ENCODE data around the gene TTC32.
"Not testable (repeated sequence)": the region's sequence is repeated elsewhere in the genome, so short reads cannot be mapped to it uniquely, and the experiment has no call there.

Gene TTC32

DNA sequence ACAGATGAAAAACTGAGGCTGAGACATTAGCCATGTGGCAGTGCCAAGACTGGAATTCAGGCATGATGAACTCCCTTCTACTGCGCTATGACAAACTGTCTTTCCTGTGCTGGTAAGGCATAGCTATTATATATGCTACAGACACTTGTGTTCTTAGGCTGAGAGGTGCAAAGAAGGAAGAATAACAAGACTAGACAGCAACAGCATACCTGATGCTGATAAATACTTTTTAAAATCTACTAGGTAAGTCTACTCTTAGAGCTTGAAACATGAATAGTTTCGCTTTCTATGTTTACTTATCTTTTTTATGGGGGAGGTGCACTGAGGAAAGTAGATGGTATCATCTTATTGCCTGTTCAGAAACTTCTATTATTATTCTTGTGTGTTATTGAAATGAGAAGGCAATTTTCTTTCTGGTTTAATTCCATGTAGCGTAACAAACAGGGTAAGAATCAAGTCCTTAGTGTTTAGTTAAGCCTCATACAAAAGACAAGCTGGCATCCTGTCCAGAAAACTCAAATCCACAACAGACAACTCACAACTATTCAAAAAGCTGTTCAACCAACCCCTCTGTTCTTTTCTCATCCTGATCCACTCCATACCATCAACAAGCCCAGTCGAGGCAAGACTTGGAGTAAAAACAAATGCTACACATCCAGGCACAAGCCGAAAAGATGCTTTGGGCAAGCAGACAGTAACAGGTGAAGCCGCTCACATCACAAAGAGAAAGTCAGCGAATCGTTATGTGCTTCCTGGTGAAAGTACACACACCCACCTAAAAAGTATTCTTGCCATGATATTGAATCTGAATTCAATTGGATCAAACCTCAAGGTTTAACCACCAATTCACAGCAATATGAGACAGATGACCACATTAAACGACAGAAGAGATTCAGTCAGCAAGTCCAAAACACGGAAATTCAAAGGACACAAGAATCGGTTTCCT lies 1.5 kb downstream of the TTC32 start:
- no peak for DNase-seq (ENCODE audit: low read depth in 2 of 2)

DNA sequence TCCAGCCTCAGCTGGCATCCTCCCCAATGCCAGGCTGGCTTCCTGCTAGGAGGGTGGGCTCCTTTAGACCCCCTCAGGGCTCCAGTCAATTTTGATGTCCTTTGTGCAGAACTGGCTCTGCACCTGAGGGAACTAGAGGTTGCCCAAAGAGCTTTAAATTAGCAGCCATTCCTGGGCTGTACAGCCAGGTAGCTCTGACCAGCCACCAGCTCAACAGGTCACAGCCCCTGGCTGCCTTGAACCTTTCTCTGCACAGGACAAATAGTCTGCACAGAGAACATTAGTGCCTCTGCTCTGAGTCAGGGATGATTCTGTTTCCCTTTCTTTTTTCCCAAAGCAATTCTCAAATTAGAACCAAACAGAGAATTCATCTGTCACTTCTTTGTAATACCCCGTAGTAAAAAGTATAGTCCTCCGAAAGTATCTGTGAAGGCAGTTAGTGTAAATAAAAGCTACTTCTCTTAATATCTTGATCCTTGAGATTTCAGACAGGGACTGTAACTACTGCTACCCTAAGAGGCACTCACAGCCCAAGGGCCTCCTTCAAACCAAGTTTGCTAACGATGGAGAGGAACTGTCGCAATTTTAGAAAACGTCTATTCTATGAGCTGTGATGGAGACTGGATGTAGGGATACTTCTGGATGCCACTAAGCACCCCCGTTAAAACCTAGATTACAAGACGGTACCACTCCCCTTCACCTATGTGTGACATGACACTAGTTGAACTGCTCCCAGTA lies 3.0 kb downstream of the TTC32 start:
- DNase-seq (ENCODE audit: low read depth in 2 of 2) = no peak

DNA sequence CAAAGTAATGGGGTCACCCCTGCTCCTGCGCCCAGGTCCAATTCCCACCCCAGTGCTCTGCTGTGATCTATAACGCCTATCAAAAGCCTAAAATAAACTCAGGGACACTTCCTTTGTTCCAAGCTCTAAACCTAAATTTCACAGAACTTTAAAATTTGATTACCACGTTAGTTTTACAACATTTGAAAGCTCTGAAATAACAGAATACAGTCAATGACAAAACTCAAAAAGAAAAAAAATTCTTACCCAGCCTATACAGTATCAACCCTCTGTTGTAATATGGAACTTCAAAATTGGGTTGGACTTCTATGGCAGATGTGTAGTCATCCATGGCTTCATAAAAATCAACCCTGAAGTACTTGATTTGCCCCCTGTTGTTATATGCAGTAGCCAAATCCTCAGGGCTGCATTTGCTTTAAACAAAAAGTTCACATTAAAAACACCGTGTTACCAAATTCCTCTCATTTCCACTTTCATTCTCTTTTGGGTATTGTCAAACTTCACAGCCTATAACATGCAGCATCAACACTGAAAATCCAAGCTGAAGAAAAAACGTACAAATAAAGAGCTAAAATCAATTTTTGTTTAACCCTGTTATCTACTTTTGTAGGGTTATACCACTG lies 4.0 kb downstream of the TTC32 start:
- DNase-seq (ENCODE audit: low read depth in 2 of 2) = no peak

DNA sequence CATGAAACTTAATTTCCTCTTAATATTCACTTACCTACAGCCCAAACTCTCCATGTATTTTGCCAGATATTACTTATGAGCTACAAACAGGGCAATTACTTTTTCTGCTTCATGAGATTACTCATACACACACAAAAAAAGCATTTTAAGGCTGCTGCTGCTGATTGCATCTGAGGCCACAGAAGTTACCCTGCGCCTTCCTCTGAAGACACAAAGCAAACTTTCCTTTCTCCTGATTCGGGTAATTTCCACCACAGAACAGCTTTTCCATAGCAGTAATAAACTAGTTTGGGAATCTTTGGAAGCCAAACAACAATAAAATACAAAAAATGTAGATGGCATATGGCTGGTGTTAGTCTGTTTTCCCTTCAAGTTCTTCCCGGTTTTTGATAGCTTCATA lies 6.2 kb downstream of the TTC32 start:
- DNase-seq (ENCODE audit: low read depth in 2 of 2) = no peak

DNA sequence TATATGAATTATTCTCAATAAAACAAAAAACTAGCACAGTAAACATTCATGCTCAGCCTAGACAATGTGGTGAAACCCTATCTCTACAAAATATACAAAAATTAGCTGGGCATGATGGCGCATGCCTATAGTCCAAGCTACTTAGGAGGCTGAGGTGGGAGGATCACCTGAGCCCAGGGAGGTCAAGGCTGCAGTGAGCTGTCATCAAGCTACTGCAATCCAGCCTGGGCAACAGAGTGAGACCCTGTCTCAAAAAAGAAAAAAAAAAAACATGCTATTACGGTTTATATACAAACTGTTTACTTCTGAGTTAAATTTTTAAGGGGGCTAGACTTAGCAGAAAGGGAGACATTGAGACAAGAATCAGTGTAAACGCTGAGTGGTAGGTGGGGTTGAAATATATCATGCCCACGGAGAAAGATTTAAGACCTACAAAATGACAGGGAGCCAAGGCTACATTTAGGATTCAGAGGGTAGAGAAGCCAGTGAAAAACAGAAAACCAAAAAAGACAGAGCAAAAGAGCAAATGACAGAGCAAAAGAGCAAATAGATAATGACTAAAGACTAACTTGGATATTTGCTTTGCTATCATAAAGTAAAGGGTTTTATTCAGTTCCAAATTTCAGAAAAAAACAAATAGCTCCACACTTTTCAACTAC lies 7.5 kb downstream of the TTC32 start:
- DNase-seq (ENCODE audit: low read depth in 2 of 2) = no peak

DNA sequence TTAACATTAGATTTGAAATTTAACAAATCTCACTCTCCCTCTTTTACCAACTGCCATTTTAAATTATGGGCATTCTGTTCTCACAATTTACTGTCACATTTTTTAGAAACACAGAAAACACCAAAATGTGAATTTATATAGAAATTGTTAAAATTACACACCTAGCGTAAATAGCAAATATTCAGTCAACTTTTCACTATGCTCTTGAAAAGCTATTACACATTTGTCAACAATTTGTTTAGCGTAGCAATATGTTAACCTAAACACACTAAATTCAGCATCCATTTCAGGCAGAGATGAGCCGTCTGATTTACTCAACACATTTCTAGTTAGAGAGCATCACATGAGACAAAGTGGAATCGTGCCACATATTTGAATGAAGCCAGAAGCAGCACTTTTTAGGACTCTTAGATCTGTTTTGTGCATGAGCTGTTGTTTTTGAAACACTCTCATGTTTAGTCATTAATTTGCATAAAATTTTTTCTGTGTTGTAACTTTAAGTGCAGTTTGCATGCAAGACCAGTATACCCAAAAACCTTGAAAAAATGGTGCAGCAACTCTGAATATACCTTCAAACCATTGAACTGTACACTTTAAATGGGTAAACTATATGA lies 8.2 kb downstream of the TTC32 start:
- DNase-seq (ENCODE audit: low read depth in 2 of 2) = no peak

DNA sequence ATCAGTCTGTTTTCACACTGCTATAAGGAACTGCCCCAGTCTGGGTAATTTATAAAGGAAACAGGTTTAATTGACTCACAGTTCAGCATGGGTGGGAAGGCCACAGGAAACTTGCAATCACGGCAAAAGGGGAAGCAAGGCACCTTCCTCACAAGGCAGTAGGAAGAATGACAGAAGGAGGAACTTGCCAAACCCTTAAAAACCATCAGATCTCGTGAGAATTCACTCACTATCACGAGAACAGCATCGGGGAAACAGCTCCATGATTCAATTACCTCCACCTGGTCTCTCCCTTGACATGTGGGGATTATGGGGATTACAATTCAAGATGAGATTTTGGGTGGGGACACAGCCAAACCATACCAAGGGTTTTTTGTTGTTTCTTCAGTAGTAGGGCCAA lies 9.8 kb downstream of the TTC32 start:
- DNase-seq (ENCODE audit: low read depth in 2 of 2) = not testable (repeated sequence)

DNA sequence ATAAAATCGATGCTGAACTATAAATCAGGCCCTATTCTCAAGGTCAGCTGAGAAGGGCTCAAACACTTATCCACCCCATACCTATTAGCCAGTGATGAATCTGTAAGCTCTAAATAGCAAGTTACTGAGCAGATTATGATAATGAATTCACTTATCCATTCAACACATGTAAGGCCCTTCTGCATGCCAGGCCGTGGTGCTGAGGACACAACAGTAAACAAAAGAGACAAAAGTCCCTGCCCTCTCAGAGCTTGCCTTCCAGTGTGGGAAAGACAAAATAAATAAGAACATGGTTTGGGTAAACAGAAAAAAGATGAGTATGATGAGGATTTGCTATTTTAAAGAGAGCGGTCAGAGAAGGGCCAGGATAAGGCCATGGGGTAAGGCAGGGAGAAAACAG lies 11.7 kb downstream of the TTC32 start:
- DNase-seq (ENCODE audit: low read depth in 2 of 2) = no peak

DNA sequence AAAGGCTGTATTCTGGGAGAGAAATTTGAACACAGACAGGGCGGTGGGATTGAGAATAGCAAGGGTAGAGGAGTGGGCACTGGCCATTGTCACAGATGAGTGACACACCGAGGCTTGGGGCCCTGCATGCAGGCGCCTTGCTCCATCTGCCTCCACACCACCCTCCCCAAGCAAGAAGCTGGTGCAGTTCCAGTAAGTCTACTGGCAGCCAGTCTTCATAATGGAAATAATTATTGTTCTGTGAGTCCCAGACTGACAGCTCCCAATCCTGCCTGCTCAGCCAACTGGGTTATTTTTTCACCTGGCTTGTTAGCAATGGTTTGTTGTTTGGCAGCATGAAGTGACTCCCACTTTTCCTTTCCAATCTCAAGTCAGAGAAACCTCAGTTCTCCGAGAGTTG lies 13.0 kb downstream of the TTC32 start:
- DNase-seq (ENCODE audit: low read depth in 2 of 2) = no peak

DNA sequence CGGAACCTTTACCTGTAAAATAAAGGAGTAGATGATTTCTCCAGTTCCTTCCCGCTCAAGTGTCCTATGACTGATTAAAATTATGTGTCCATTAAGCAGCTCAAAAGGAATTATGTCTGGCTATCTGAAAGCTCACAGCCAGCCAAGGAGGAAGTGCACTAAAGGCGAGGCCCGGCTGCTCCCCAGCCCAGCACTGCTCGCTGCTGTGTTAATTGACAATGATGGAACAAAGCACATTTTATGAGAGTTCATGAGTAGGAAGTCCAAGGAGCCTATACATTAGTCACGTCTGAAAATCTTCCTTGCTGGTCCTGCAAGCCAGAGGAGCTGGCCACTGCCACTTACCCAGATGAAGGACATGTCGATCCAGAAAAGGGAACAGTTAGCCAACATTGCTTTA lies 14.3 kb downstream of the TTC32 start:
- no peak for DNase-seq (ENCODE audit: low read depth in 2 of 2)

DNA sequence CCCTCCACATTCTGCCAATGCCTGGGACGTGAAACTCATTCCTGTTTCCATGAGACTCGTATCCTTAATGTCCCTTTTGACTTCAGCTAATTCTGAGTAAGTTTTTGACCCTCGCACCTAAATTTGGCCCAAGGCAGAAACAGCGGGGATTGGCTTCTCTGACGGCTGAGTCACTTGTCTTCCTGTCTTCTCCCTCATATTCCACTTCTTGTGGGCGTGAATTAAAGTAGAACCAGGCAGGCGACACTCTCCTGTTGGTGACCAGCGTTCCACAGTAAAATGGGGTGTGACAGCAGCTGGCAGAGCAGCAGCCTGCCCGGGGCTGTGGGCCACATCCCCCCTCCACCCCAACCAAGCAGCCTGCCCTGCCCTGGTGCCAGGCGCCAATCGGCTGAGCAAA lies 15.5 kb downstream of the TTC32 start:
- no peak for DNase-seq (ENCODE audit: low read depth in 2 of 2)

DNA sequence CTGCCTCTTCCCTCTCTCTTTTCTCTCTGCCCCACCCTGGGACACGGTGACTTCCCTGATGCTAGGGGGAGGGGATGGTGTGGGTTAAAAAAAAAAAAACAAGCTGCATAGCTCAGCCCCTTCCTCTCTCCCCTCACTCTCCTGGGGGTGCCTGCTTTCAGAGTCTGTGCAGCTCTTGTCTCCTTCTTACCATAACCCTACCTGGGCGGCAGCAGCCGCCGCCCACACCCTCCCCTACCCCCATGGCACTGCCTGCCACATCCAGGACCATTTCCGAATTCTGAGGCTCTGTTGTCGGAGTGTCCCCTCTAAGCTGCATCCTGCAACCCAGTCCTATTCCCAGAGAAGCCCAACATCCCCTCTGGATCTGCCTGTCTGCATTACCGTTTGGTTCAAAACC lies 16.0 kb downstream of the TTC32 start:
- DNase-seq (ENCODE audit: low read depth in 2 of 2) = no peak

DNA sequence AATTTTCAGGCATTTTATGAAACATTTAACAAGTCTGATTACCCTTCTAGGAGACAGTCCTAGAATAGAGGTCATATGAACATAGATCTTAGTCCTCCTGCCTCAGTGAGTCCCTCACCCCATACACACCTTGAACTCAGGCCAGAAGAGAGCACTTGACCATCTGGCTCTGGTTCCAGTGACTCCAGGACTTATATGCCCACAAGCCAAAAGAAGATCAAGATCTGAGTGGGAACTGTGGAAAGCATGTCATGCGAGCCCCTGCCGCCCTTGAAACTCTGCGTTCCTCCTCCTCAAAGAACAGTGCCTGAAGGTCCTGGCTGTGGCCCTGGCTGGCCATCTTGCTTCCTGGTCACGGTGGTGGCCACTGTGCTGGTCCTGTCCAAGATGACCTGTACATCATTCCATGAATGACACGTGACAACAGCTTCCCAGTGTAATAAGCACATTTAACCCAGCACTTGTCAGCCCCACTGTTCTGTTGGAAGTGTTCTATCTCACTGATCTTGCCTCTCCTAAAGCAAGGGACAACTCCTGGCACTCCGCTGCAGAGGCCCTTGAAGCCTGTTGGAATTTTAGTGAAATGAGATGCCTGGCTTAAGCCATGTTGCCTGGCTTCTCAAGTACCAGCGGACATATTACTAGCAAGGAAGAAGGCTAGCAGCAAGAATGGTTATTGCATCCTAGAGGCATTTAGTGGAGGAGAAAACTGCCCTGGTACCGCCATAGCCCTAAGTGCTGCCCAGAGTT lies 17.6 kb downstream of the TTC32 start:
- DNase-seq (ENCODE audit: low read depth in 2 of 2) = no peak

DNA sequence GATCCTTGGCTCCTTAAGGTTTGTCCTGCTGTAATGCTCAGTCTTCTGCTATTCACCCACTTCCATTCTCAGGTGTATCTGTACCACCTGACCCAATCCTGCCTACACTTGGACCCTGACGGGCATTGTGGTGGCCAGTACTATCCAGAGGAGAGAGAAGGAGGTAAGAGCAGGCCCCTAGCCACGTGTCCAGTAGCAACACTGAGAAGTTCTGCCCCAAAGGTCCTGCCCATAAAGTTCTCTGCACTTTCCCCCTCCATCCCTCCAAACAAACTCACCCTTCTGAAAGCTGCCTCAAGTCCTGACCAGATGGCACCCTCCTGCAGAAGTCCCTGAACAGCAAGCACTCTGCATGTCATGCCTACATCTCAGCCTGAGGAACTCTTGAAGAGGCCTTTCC lies 18.3 kb downstream of the TTC32 start:
- DNase-seq (ENCODE audit: low read depth in 2 of 2) = no peak

DNA sequence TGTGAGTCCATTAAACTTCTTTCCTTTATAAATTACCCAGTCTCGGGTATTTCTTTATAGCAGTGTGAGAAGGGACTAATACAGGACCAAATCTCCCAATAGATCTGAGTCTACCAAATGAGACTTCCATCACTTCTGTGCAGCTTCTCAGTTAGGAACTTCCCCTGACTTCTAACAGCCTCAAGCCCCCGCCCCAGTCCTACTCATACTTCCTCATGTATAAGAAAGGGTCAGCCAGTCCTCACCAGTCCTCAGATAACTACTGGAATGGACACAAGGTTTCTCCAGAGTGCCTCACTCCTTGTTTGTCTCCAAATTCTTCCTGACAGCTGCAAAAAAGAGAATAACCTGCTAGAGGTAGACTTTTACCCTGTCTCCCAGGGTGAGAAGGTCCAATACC lies 19.5 kb downstream of the TTC32 start:
- no peak for DNase-seq (ENCODE audit: low read depth in 2 of 2)

DNA sequence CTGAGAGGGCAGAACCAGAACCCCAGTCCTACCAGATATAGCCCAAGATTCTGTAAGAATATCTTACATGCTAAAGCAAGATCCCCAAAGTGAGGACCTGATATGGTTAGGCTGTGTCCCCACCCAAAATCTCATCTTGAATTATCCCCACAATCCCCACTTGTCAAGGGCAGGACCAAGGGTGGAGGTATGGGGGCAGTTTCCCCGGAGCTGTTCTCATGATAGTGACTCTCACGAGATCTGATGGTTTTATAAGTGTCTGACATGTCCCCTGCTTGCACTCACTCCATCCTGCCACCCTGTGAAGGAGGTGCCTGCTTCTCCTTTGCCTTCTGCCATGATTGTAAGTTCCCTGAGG lies 19.9 kb downstream of the TTC32 start:
- no peak for DNase-seq (ENCODE audit: low read depth in 2 of 2)

DNA sequence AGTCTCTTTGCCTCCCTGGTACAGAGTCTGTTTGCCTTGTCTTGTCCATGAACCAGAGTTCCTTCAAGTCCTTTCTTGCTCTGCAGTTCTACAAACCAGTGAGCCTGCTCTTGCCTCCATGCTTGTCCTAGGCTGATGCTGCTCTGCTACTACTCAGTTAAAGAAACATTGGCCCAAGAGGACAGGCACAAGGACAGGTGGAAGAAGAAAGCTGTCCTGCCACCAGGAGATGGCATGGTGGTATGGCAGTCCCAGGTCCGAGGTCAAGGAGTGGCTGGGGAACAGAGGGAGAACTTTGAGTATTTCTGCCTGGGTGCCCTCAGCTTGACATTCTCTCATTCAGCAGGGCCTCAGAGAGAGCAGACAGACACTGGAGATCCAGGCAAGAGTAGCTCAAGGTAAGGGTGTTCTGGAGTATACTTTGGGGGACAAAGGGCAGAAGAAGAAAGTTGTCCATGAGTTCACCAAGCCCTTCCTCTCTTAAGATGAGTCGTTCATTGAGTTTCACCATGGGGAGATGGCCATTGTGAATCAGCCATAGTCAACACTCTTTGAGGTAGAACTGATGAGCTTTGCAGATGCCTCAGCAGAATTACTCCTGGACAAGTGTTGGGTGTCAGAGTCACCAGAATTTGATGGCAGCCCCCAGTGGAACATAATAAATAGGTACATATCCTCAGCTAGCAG lies 20.4 kb downstream of the TTC32 start:
- no peak for DNase-seq (ENCODE audit: low read depth in 2 of 2)

DNA sequence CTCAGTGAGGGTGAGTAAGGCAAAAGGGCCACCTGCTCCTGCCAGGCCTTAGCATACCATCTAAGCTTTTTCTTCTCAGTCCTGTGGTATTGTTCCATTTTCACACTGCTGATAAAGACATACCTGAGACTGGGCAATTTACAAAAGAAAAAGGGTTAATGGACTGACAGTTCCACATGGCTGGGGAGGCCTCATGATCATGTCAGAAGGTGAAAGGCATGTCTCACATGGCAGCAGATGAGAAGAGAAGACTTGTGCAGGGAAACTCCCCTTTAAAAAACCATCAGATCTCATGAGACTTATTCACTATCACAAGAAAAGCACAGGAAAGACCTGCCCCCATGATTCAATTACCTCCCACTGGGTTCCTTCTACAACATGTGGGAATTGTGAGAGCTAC lies 21.6 kb downstream of the TTC32 start:
- DNase-seq (ENCODE audit: low read depth in 2 of 2) = not testable (repeated sequence)

DNA sequence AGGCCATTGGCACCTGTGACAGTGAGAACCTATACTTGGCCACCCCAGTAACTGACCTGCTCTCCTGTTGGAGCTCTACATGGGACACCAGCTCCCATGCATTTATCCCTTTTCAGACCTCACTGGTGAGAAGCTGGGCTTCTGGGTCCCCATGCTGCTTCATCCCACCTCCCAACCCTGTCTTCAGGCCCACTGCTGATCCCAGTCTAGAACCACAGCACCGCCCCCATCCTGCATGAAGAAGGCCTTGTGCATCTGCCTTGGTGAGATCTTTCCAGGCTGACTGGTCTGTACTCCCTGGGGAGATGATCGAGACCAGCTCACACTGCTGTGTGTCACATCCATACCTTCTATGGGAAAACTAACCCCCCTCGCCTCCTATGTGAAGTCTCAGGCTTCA lies 22.7 kb downstream of the TTC32 start:
- no peak for DNase-seq (ENCODE audit: low read depth in 2 of 2)

DNA sequence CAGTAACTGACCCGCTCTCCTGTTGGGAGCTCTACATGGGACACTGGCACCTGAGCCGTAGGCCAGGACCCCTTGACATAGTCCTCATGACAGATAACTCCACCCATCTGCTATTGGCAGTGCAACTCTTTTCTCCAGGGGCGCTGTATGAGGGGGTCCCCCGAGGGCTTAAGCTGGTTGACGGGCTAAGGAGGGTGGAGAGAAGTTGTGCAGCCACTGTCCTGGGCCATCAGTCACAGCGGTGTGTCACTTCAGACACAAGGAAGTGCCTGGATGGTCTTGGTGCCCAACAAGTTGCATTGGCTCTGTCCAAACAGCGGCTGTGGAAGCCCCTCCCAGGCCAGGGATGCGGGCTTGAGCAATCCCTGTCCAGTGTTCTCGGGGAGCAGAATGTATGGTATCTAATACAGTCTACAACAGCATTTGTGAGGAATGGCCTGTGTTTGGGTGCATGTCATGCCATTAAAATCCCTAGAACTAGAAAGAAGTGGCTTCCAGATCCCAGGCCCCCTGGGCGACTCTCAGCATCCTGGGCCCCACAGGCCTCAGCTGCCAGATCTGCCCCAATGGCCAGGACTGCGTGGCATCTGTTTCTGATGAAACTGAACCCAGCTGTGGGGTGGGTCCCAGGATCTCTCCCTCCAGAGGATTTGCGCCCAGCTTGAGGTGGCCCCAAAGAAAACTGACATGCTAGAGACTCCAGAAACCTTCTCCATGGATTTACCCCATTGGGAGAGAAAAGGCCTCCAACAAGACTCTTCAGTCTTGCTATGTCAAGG lies 23.3 kb downstream of the TTC32 start:
- no peak for DNase-seq (ENCODE audit: low read depth in 2 of 2)
